DMS53 treated with DMSO at 0.1 percent for 48 hours (cell line): Measurements from ENCODE around the gene CRYBB2.
"Not testable (repeated sequence)": the region's sequence is repeated elsewhere in the genome, so short reads cannot be mapped to it uniquely, and the experiment has no call there.

Experiments used
- DNase-seq: peaks from one replicate; lab custom pipeline; 2025; ENCODE audit not compliant: unreplicated experiment; lab: John Stamatoyannopoulos, UW

Gene CRYBB2

GRCh38 chr22:25199731-25200520 is 19.5 kb upstream of the CRYBB2 start, which contains the start of gene CRYBB3:
TSS of gene CRYBB3 (plus strand) at chr22:25199858. CDS start at chr22:25201397, 1,539 bp downstream.
- no peak for DNase-seq

- DNase-seq: no peak
These were observed 18.5 kb upstream of the CRYBB2 start for GRCh38 chr22:25200967-25201366.

- no peak for DNase-seq
These were observed 17.7 kb upstream of the CRYBB2 start for GRCh38 chr22:25201557-25202273.

GRCh38 chr22:25202290-25202921 is 17.0 kb upstream of the CRYBB2 start:
- DNase-seq: no peak

- DNase-seq: no peak
These were observed 16.4 kb upstream of the CRYBB2 start for GRCh38 chr22:25203082-25203481.

- not testable (repeated sequence) for DNase-seq
These were observed 14.9 kb upstream of the CRYBB2 start for GRCh38 chr22:25204547-25204946.

- DNase-seq: no peak
These were observed 13.6 kb upstream of the CRYBB2 start for GRCh38 chr22:25205847-25206246.

GRCh38 chr22:25206998-25207397 is 12.4 kb upstream of the CRYBB2 start:
- DNase-seq: no peak

- DNase-seq: no peak
These were observed 11.8 kb upstream of the CRYBB2 start for GRCh38 chr22:25207553-25208157.

GRCh38 chr22:25208328-25208727 is 11.1 kb upstream of the CRYBB2 start:
- DNase-seq: no peak

GRCh38 chr22:25208743-25209505 is 10.5 kb upstream of the CRYBB2 start:
- no peak for DNase-seq

GRCh38 chr22:25210793-25211192 is 8.6 kb upstream of the CRYBB2 start:
- DNase-seq: no peak

GRCh38 chr22:25212337-25212736 is 7.1 kb upstream of the CRYBB2 start:
- no peak for DNase-seq

- no peak for DNase-seq
These were observed 6.2 kb upstream of the CRYBB2 start for GRCh38 chr22:25213221-25213620.

- no peak for DNase-seq
These were observed 3.2 kb upstream of the CRYBB2 start for GRCh38 chr22:25216230-25216629.

- DNase-seq: no peak
These were observed 556 bp downstream of the CRYBB2 start for GRCh38 chr22:25219948-25220442.

GRCh38 chr22:25221790-25222189 is 2.4 kb downstream of the CRYBB2 start:
- no peak for DNase-seq

- DNase-seq: no peak
These were observed 3.9 kb downstream of the CRYBB2 start for GRCh38 chr22:25223269-25223850.

GRCh38 chr22:25228822-25229221 is 9.4 kb downstream of the CRYBB2 start:
- no peak for DNase-seq

GRCh38 chr22:25230760-25231159 is 11.3 kb downstream of the CRYBB2 start:
- DNase-seq: not testable (repeated sequence)
